CD14-positive monocyte (primary cell): Measurements from ENCODE around the gene TMEM53. TPM values are rescaled to one million over a fixed set of nuclear protein-coding genes. Genes with fewer than 3 reads are reported as not detected.
A peak's percentile ranks its signal among the peaks of the same experiment; 100 is the strongest.

Experiments
- DNase-seq, 3 donors: peaks; one replicate each; pipeline ENCODE4 v3.0.0-alpha.2; 2011 to 2022
- H2AFZ ChIP-seq: 2 replicates; pipeline ENCODE4 v1.6.0; 2012; ENCODE audit warnings: mild to moderate bottlenecking, low read depth, low read length, inconsistent platforms; ENCODE audit not compliant: insufficient read depth, poor library complexity, severe bottlenecking
- H3K27ac ChIP-seq, 2 donors: 1 replicate in 1 of 2; 2 replicates in 1 of 2; pipeline ENCODE4 v1.5.1; 2012 to 2013; ENCODE audit warnings: low read length in 2 of 2, control low read depth in 1 of 2, inconsistent platforms in 1 of 2, low read depth in 1 of 2, mild to moderate bottlenecking in 1 of 2
- H3K27me3 ChIP-seq, 2 donors: one replicate each; pipeline versions ENCODE4 v1.6.0 to v1.6.1; 2011 to 2013; ENCODE audit warnings: low read length in 2 of 2; ENCODE audit not compliant: control insufficient read depth in 2 of 2, insufficient read depth in 2 of 2
- H3K36me3 ChIP-seq, 2 donors: replicated peaks in 1 of 2; 1 replicate in 1 of 2; 2 replicates in 1 of 2; pipeline versions ENCODE4 v1.5.1 to v1.6.1; 2012 to 2013; ENCODE audit warnings: low read length in 2 of 2, control low read depth in 1 of 2, inconsistent platforms in 1 of 2, mild to moderate bottlenecking in 1 of 2; ENCODE audit not compliant: insufficient read depth in 2 of 2, control insufficient read depth in 1 of 2
- H3K4me1 ChIP-seq, 2 donors: 1 replicate in 1 of 2; 2 replicates in 1 of 2; pipeline versions ENCODE4 v1.5.1 to v1.6.1; 2012 to 2013; ENCODE audit warnings: low read length in 2 of 2, control low read depth in 1 of 2, inconsistent platforms in 1 of 2, mild to moderate bottlenecking in 1 of 2, moderate library complexity in 1 of 2; ENCODE audit not compliant: insufficient read depth in 2 of 2, control insufficient read depth in 1 of 2
- H3K4me2 ChIP-seq: replicated peaks from 2 replicates; pipeline ENCODE3; 2012; ENCODE audit warnings: low read length, moderate library complexity, mild to moderate bottlenecking; ENCODE audit not compliant: poor library complexity, severe bottlenecking; ENCODE audit errors: extremely low read depth
- H3K4me3 ChIP-seq, 3 experiments: fragments of 200-600 bp in 1 of 3; sonication (generic) in 1 of 3; replicated peaks in 1 of 3; 1 replicate in 2 of 3; 2 replicates in 1 of 3; pipeline ENCODE4 v1.5.1; 2011 to 2013; ENCODE audit warnings: low read length in 3 of 3, mild to moderate bottlenecking in 3 of 3, control low read depth in 2 of 3, low read depth in 2 of 3, inconsistent platforms in 1 of 3, moderate library complexity in 1 of 3
- H3K79me2 ChIP-seq: 2 replicates; pipeline ENCODE4 v1.6.0; 2012; ENCODE audit warnings: mild to moderate bottlenecking, control low read depth, inconsistent platforms, low read length, moderate library complexity; ENCODE audit not compliant: insufficient read depth
- H3K9ac ChIP-seq: 2 replicates; pipeline ENCODE4 v1.6.0; 2017; ENCODE audit warnings: low read length, mild to moderate bottlenecking; ENCODE audit not compliant: insufficient read depth, poor library complexity, severe bottlenecking
- H3K9me3 ChIP-seq, 2 donors: replicated peaks in 1 of 2; 1 replicate in 1 of 2; 2 replicates in 1 of 2; pipeline versions ENCODE4 v1.5.1 to v1.6.1; 2012 to 2013; ENCODE audit warnings: low read length in 2 of 2, control low read depth in 1 of 2; ENCODE audit not compliant: control insufficient read depth in 1 of 2, insufficient read depth in 1 of 2
- H4K20me1 ChIP-seq: 2 replicates; pipeline ENCODE4 v1.6.0; 2012; ENCODE audit warnings: mild to moderate bottlenecking, low read length, control low read depth, moderate library complexity; ENCODE audit not compliant: insufficient read depth
- H3K27ac Mint-ChIP-seq, 7 donors: one replicate each; pipeline ENCODE4 v1.8.0; 2020; ENCODE audit warnings: mild to moderate bottlenecking in 7 of 7, mixed read lengths in 7 of 7, moderate library complexity in 6 of 7, inconsistent platforms in 2 of 7
- H3K27me3 Mint-ChIP-seq, 3 donors: one replicate each; pipeline ENCODE4 v1.8.0; 2021 to 2022; ENCODE audit warnings: low read depth in 3 of 3, mild to moderate bottlenecking in 3 of 3, mixed read lengths in 3 of 3, moderate library complexity in 3 of 3, inconsistent platforms in 1 of 3
- H3K36me3 Mint-ChIP-seq, 2 donors: one replicate each; pipeline ENCODE4 v1.8.0; 2020; ENCODE audit warnings: mixed read lengths in 2 of 2, inconsistent platforms in 1 of 2, mild to moderate bottlenecking in 1 of 2
- H3K4me1 Mint-ChIP-seq: one replicate; pipeline ENCODE4 v1.8.0; 2020; ENCODE audit warnings: mild to moderate bottlenecking, mixed read lengths
- H3K4me3 Mint-ChIP-seq, 2 donors: one replicate each; pipeline ENCODE4 v1.8.0; 2020; ENCODE audit warnings: mild to moderate bottlenecking in 2 of 2, mixed read lengths in 2 of 2, moderate library complexity in 1 of 2
- H3K9me3 Mint-ChIP-seq, 7 donors: one replicate each; pipeline ENCODE4 v1.8.0; 2020 to 2022; ENCODE audit warnings: mixed read lengths in 7 of 7, mild to moderate bottlenecking in 6 of 7, moderate library complexity in 6 of 7, inconsistent platforms in 2 of 7
- CTCF ChIP-seq: fragments of 200-600 bp; IDR thresholded peaks from one replicate; pipeline ENCODE4 v1.8.0; 2022; ENCODE audit warnings: antibody characterized with exemption, mild to moderate bottlenecking
- WGBS: methylation state at CpG from one replicate; pipeline ENCODE4 v1.1.5; 2013; ENCODE audit warnings: missing lambda C conversion rate; ENCODE audit not compliant: insufficient coverage; 5-methylcytosine and 5-hydroxymethylcytosine counted together
- intact Hi-C, 2 donors: fragments of 100-400 bp; cut with micrococcal nuclease; formaldehyde crosslinking; loops; one replicate each; pipeline versions ENCODE4 v1.15.0 to v1.15.1; 2023
- polyA plus RNA-seq, 3 donors: library from polyadenylated mRNA; depleted of rRNA in 1 of 3; unstranded in 2 of 3; stranded (reverse) in 1 of 3; fragments of 300-500 nt in 2 of 3; fragments of >200 nt in 1 of 3; fragmentation: Illumina TruSeq in 2 of 3; gene quantifications; 1 replicate in 2 of 3; 2 replicates in 1 of 3; pipeline ENCODE4 v1.2.3, GENCODE V29; 2012 to 2021

Gene TMEM53
- polyA plus RNA-seq, 3 donors = 4.8 to 8.8 (median 8.6) TPM

- Histone ChIP-seq H3K36me3 (peaks cover 87 to 92% of the 10 kb centered on the region in 2 donors), H3K27ac (no peak overlapping the region), H3K4me1 (peaks cover 16 to 23% of the 10 kb centered on the region in 2 donors), H3K4me3 (no peak overlapping the region), H3K9me3 (no peaks in the 10 kb centered on the region), H3K79me2 (peaks cover 64% of the 10 kb centered on the region), H3K4me2 (no peak overlapping the region), H3K27me3 (no peaks in the 10 kb centered on the region), H3K9ac (no peak overlapping the region), H4K20me1 (peaks cover 94% of the 10 kb centered on the region), H2AFZ (no peak overlapping the region)
- DNase-seq = no peak
- peaks cover 75 to 91% of the 10 kb centered on the region in 2 donors for H3K36me3 Mint-ChIP-seq
- H3K4me3 Mint-ChIP-seq = no peak overlapping the region
- no peak for TF ChIP-seq CTCF
- peaks cover 22% of the 10 kb centered on the region for H3K4me1 Mint-ChIP-seq
- H3K9me3 Mint-ChIP-seq = no peaks in the 10 kb centered on the region
- H3K27me3 Mint-ChIP-seq = no peaks in the 10 kb centered on the region
- intact Hi-C loops = no loop called here
- peak overlapping the region in 1 of 7 donors; percentile 59 for H3K27ac Mint-ChIP-seq
- WGBS = 97% methylated on average over 13 of the region's 13 CpGs
Observed at GRCh38 chr1:44636688-44637598, 37.3 kb downstream of the TMEM53 start.

DNA sequence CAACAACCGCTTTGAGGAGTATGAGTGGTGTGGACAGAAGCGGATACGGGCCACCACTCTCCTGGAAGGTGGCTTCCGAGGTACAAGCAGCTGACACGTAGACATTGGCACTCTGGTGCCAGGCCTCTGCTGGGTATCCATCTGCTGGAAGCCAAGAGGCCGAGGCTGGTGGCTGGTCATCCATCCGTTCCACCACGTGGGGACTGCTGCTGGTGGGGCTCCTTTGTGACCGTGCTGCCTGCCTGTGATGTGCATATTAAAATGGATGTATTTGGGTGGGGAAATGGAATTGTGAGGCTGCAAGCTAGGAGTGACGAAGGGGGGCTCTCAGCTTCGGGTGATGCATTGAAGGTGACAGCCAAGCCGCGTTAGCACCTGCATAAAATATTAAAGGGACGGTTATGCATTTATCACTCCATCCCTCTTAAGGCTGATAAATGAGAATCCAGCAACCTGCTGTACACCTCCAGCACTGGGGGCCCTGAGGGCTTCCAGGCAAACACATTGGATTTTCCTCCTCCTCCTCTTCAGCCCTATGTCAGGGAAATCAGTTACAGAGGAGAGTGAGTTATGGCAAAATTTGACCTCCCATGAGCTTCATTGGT, 38.1 kb downstream of the TMEM53 start:
- WGBS = 95% methylated on average over 13 of the region's 14 CpGs
- Histone ChIP-seq H3K4me3 (no peak overlapping the region), H3K4me2 (no peak overlapping the region), H4K20me1 (peaks cover 86% of the 10 kb centered on the region), H3K27me3 (no peaks in the 10 kb centered on the region), H3K27ac (peak overlapping the region in 1 of 2 donors; percentile 29), H2AFZ (no peak overlapping the region), H3K4me1 (peaks cover 19 to 28% of the 10 kb centered on the region in 2 donors), H3K9me3 (no peaks in the 10 kb centered on the region), H3K79me2 (peaks cover 57% of the 10 kb centered on the region), H3K9ac (no peak overlapping the region), H3K36me3 (peaks cover 79 to 85% of the 10 kb centered on the region in 2 donors)
- peaks cover 25% of the 10 kb centered on the region for H3K4me1 Mint-ChIP-seq
- intact Hi-C loops = no loop called here
- peak overlapping the region in 1 of 7 donors; percentile 26 for H3K27ac Mint-ChIP-seq
- no peak for DNase-seq
- peaks cover 68 to 83% of the 10 kb centered on the region in 2 donors for H3K36me3 Mint-ChIP-seq
- peak overlapping the region in 1 of 2 donors; percentile 4 for H3K4me3 Mint-ChIP-seq
- no peak for TF ChIP-seq CTCF
- no peaks in the 10 kb centered on the region for H3K27me3 Mint-ChIP-seq
- H3K9me3 Mint-ChIP-seq = no peaks in the 10 kb centered on the region
